Measurements from ENCODE around the gene SLC2A13. TPM values are rescaled to one million over a fixed set of nuclear protein-coding genes. Genes with fewer than 3 reads are reported as not detected.

Gene SLC2A13
- total RNA-seq, 1 experiment from 2014 or later = 7.0 TPM

DNA sequence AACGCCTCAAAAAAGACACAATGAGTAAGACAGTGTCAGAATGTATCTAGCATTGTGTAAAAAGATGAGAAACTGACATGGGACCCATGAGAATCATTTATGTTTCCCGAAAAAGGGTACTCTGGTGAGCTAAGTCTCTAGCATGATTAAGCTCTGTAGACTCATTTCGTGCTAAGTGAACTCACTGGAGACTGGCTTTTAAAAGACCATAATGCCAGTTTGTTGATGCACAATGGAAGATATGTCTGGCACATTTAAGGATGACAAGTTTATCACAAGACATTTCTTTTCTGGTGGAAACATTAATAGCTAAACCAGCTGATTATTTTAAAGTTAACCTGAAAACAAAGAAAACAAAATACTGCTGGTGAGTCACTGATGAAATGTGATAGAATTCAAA lies 233.5 kb downstream of the SLC2A13 start:
- Histone ChIP-seq H3K56ac (ENCODE audit: insufficient read length, low read depth, low read length) (no peak overlapping the region), H3K27ac (ENCODE audit: insufficient read length, low read depth, low read length) (no peak overlapping the region), H2AK5ac (ENCODE audit: insufficient read length, low read length) (no peak overlapping the region), H2AFZ (ENCODE audit: low read length) (no peak overlapping the region), H4K91ac (ENCODE audit: insufficient read length, low read depth, low read length) (no peak overlapping the region), H3K27me3 (ENCODE audit: insufficient read depth, low read length) (no peaks in the 10 kb centered on the region), H4K5ac (ENCODE audit: insufficient read length, low read depth, low read length) (no peak overlapping the region), H3K14ac (ENCODE audit: insufficient read depth, low read length) (no peak overlapping the region), H3K9ac (ENCODE audit: extremely low read depth, insufficient read length, low read length) (no peak overlapping the region), H3K79me2 (ENCODE audit: insufficient read depth, low read length) (no peaks in the 10 kb centered on the region), H2BK20ac (ENCODE audit: low read depth, low read length, poor library complexity, severe bottlenecking) (no peak overlapping the region), H2BK15ac (ENCODE audit: low read depth, low read length) (no peak overlapping the region), H3K79me1 (ENCODE audit: insufficient read depth, low read depth, low read length, poor library complexity, severe bottlenecking) (no peaks in the 10 kb centered on the region), H3K9me3 (ENCODE audit: control insufficient read depth, low read depth, low read length) (no peaks in the 10 kb centered on the region), H3K4ac (ENCODE audit: low read depth, low read length) (no peak overlapping the region), H3K4me2 (ENCODE audit: insufficient read depth, insufficient read length, low read length) (no peak overlapping the region), H3T11ph (ENCODE audit: low read length) (no peak overlapping the region), H3K4me1 (ENCODE audit: insufficient read depth, low read length) (no peaks in the 10 kb centered on the region), H2BK120ac (ENCODE audit: low read depth, low read length, poor library complexity, severe bottlenecking) (no peak overlapping the region), H2BK5ac (ENCODE audit: insufficient read length, low read length) (no peak overlapping the region), H3K18ac (ENCODE audit: insufficient read length, low read depth, low read length) (no peak overlapping the region), H4K20me1 (ENCODE audit: control insufficient read depth, insufficient read depth, insufficient read length) (no peaks in the 10 kb centered on the region), H3K23me2 (ENCODE audit: insufficient read length, low read depth, low read length, poor library complexity, severe bottlenecking) (no peaks in the 10 kb centered on the region), H4K8ac (replicated peaks; ENCODE audit: insufficient read length, low read depth, low read length) (no peak overlapping the region), H2BK12ac (ENCODE audit: insufficient read length, low read depth, low read length) (no peak overlapping the region), H3K23ac (ENCODE audit: insufficient read length, low read depth, low read length) (no peak overlapping the region)
- Mint-ChIP-seq H3K4me3 (no peak overlapping the region), H3K9me3 (peaks cover 4 to 5% of the 10 kb centered on the region in 2 experiments; a peak in 4 of 5 replicates), H3K27me3 (ENCODE audit: low read depth) (no peaks in the 10 kb centered on the region), H3K27ac (no peak overlapping the region), H3K4me1 (peaks cover 15 to 20% of the 10 kb centered on the region in 2 experiments), H3K36me3 (ENCODE audit: insufficient read depth in 1 of 3, low read depth in 3 of 3) (peaks cover 3 to 4% (median 4%) of the 10 kb centered on the region in 3 experiments; a peak in 4 of 7 replicates)
- DNase-seq = no peak
- WGBS (ENCODE audit: extremely low coverage, insufficient read length, low lambda C conversion rate) = no CpG with 5 or more reads among the region's 3 CpGs
- TF ChIP-seq, protein P1, sequence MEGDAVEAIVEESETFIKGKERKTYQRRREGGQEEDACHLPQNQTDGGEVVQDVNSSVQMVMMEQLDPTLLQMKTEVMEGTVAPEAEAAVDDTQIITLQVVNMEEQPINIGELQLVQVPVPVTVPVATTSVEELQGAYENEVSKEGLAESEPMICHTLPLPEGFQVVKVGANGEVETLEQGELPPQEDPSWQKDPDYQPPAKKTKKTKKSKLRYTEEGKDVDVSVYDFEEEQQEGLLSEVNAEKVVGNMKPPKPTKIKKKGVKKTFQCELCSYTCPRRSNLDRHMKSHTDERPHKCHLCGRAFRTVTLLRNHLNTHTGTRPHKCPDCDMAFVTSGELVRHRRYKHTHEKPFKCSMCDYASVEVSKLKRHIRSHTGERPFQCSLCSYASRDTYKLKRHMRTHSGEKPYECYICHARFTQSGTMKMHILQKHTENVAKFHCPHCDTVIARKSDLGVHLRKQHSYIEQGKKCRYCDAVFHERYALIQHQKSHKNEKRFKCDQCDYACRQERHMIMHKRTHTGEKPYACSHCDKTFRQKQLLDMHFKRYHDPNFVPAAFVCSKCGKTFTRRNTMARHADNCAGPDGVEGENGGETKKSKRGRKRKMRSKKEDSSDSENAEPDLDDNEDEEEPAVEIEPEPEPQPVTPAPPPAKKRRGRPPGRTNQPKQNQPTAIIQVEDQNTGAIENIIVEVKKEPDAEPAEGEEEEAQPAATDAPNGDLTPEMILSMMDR (conservative IDR thresholded peaks at IDR 0.05) = no peak
